Spleen (tissue), 11 donors: ENCODE results near the gene CUL9. TPM values are rescaled to one million over a fixed set of nuclear protein-coding genes. Genes with fewer than 3 reads are reported as not detected.

Experiments used
- DNase-seq: peaks from one replicate; pipeline ENCODE4 v3.0.0-alpha.2; 2020
- H3K27ac ChIP-seq, 8 donors: fragments of 200-600 bp; sonication (generic) in 7 of 8; 1 replicate in 4 of 8; 2 replicates in 4 of 8; pipeline versions ENCODE4 v1.5.0 to v1.8.0; 2016 to 2021; ENCODE audit warnings: inconsistent platforms in 4 of 8, mild to moderate bottlenecking in 4 of 8, moderate library complexity in 1 of 8
- H3K27me3 ChIP-seq, 7 donors: fragments of 200-600 bp; sonication (generic) in 6 of 7; replicated peaks in 1 of 7; 1 replicate in 4 of 7; 2 replicates in 3 of 7; pipeline versions ENCODE4 v1.5.0 to v1.8.0; 2016 to 2021; ENCODE audit warnings: inconsistent platforms in 3 of 7, mild to moderate bottlenecking in 1 of 7
- H3K36me3 ChIP-seq, 6 donors: fragments of 200-600 bp; sonication (generic) in 5 of 6; 1 replicate in 4 of 6; 2 replicates in 2 of 6; pipeline versions ENCODE4 v1.5.0 to v1.8.0; 2016 to 2021; ENCODE audit warnings: inconsistent platforms in 2 of 6
- H3K4me1 ChIP-seq, 6 donors: fragments of 200-600 bp; sonication (generic) in 5 of 6; 1 replicate in 3 of 6; 2 replicates in 3 of 6; pipeline versions ENCODE4 v1.5.0 to v1.8.0; 2016 to 2021; ENCODE audit warnings: inconsistent platforms in 3 of 6
- H3K4me3 ChIP-seq, 8 donors: fragments of 200-600 bp; sonication (generic) in 7 of 8; 1 replicate in 4 of 8; 2 replicates in 4 of 8; pipeline versions ENCODE4 v1.5.0 to v1.8.0; 2016 to 2021; ENCODE audit warnings: inconsistent platforms in 4 of 8, mild to moderate bottlenecking in 4 of 8, moderate library complexity in 2 of 8
- H3K9me3 ChIP-seq, 8 donors: fragments of 200-600 bp; sonication (generic) in 7 of 8; 1 replicate in 4 of 8; 2 replicates in 4 of 8; pipeline versions ENCODE4 v1.5.0 to v1.8.0; 2016 to 2021; ENCODE audit warnings: inconsistent platforms in 4 of 8
- POLR2A ChIP-seq, 3 donors: fragments of 450-650 bp; IDR thresholded peaks; one replicate each; pipeline ENCODE4 v1.5.1; 2017; ENCODE audit warnings: antibody characterized with exemption in 3 of 3, mild to moderate bottlenecking in 1 of 3
- POLR2AphosphoS5 ChIP-seq, 3 donors: sonication (generic); formaldehyde crosslinking; IDR thresholded peaks; one replicate each; pipeline ENCODE4 v1.5.1; 2017; ENCODE audit warnings: antibody characterized with exemption in 3 of 3
- WGBS, 5 donors: extraction: QIAGEN DNeasy Blood & Tissue Kit in 3 of 5; methylation state at CpG; one replicate each; pipeline versions ENCODE4 v1.1.5 to v1.1.7; 2013 to 2018; 5-methylcytosine and 5-hydroxymethylcytosine counted together
- intact Hi-C: fragments of 100-400 bp; cut with DNase I; formaldehyde crosslinking; loops from one replicate; pipeline ENCODE4 v1.15.0; 2023; ENCODE audit warnings: low total_unique reads
- polyA plus RNA-seq, 3 donors: library from polyadenylated mRNA; stranded (reverse); fragments of 200-250 nt; gene quantifications; one replicate each; pipeline ENCODE4 v1.2.1, GENCODE V29; 2013
- total RNA-seq, 7 donors: library from RNA; depleted of rRNA in 3 of 7; stranded (reverse); fragments of >200 nt in 3 of 7; fragmentation: NEBNext Ultra II Directional in 4 of 7; extraction: Animal tissue kit (Norgen Biotek cat#: 25700) in 4 of 7; gene quantifications; one replicate each; pipeline versions ENCODE4 v1.1.0 to v1.2.1, GENCODE V29; 2016 to 2021
- TF ChIP-seq, protein P1 (sequence below), 11 experiments: fragments of 200-600 bp in 7 of 11; fragments of 450-650 bp in 4 of 11; sonication (generic) in 4 of 11; IDR thresholded peaks in 8 of 11; conservative IDR thresholded peaks in 3 of 11; 1 replicate in 7 of 11; 2 replicates in 4 of 11; pipeline versions ENCODE4 v1.4.0 to v1.8.0; 2016 to 2021; ENCODE audit warnings: antibody characterized with exemption in 11 of 11, inconsistent platforms in 4 of 11, mild to moderate bottlenecking in 1 of 11
- donor health status: healthy with polysubstance abuse.
- donor health status: DM: no; HTN: no; CAD: no; lungs with moderate emphysema.
- donor health status: DM: no; HTN: no; CAD: no.
- donor health status: Bipolar disorder and iron deficiency.
- donor health status: healthy.
- donor health status: DM: no; HTN: no; CAD: no.
- donor health status: DM: yes; HTN: yes; CAD: no.

Gene CUL9
- total and polyA plus RNA-seq, 10 donors: 50.4 to 145 (median 69.1) TPM

DNA sequence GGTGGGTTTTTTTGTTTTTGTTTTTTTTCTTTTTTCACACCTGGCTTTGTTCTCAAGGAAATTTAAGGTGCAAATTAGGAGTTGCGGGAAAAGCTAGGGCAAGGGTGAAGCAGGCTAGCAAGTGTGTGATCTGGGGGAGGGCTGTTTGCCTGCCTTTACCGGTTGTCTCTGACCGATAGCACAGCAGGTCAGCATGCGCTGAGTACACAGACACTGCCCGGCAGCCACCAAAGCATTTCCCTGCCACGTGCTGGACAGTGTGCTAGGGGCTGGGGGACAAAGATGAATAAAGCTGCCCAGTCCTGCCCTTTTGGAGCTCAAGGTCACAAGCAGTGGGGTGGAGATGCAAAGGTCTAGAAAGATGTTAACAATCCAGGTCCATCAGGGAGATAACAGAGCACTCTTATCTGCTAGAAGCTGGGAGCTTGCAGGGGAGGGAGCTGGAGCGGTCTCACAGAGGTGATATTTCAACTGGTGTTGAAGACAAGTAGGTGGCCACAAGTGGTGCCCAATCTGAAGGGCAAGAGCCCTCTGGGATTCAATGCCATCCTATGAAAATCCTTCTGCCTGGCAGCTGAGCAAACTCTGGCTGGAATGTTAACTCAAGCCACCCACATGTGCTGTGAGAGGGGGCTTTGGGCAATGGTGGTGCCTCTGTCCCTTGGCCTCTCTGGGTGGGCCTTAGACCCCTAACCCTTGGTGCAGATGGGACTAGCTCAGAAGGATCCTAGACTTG, 85.8 kb downstream of the CUL9 start:
- 86 to 92% (median 89%) methylated on average over 7 of the region's 7 CpGs for WGBS, 5 donors
- intact Hi-C loops: no loop called here
- Histone ChIP-seq H3K4me3 (no peak overlapping the region), H3K27ac (peak overlapping the region in 6 of 8 donors; percentile 40 to 66 (median 53)), H3K4me1 (peaks cover 0 to 47% (median 25%) of the 10 kb centered on the region in 6 donors), H3K27me3 (peaks cover 0 to 30% (median 11%) of the 10 kb centered on the region in 7 donors), H3K9me3 (no peaks in the 10 kb centered on the region), H3K36me3 (no peaks in the 10 kb centered on the region)
- no peak for DNase-seq
- TF ChIP-seq POLR2AphosphoS5 (IDR thresholded peaks at IDR 0.05) (no peak), POLR2A (IDR thresholded peaks at IDR 0.05) (no peak)
- TF ChIP-seq, protein P1, sequence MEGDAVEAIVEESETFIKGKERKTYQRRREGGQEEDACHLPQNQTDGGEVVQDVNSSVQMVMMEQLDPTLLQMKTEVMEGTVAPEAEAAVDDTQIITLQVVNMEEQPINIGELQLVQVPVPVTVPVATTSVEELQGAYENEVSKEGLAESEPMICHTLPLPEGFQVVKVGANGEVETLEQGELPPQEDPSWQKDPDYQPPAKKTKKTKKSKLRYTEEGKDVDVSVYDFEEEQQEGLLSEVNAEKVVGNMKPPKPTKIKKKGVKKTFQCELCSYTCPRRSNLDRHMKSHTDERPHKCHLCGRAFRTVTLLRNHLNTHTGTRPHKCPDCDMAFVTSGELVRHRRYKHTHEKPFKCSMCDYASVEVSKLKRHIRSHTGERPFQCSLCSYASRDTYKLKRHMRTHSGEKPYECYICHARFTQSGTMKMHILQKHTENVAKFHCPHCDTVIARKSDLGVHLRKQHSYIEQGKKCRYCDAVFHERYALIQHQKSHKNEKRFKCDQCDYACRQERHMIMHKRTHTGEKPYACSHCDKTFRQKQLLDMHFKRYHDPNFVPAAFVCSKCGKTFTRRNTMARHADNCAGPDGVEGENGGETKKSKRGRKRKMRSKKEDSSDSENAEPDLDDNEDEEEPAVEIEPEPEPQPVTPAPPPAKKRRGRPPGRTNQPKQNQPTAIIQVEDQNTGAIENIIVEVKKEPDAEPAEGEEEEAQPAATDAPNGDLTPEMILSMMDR (IDR thresholded peaks at IDR 0.05 in 8 of 11, conservative IDR thresholded peaks at IDR 0.05 in 3 of 11): no peak

DNA sequence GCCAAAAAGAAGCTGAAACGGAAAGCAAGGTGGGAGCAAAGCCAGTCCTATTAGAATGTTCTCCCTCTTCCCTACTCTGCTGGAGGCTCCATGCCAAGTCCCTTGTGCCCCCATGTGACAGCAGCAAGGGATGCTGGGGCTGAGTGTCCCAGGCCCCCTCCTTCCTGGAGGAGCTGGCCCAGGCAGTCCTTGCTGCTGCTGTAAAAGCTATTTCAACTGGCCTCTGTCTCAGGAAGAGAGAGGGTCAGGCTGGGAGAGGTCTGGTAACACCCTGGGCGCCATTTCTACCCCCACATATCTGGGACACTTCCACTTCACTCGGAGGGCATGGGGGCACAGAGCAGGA, 86.3 kb downstream of the CUL9 start:
- TF ChIP-seq POLR2AphosphoS5 (IDR thresholded peaks at IDR 0.05) (peak in 1 of 3 donors; percentile 28), POLR2A (IDR thresholded peaks at IDR 0.05) (no peak)
- Histone ChIP-seq H3K27ac (peak overlapping the region in 6 of 8 donors; percentile 40 to 66 (median 53)), H3K4me3 (no peak overlapping the region), H3K27me3 (peaks cover 0 to 35% (median 11%) of the 10 kb centered on the region in 7 donors), H3K9me3 (no peaks in the 10 kb centered on the region), H3K4me1 (peaks cover 0 to 46% (median 25%) of the 10 kb centered on the region in 6 donors), H3K36me3 (no peaks in the 10 kb centered on the region)
- intact Hi-C loops: no loop called here
- no peak for DNase-seq
- WGBS, 5 donors: 53 to 83% (median 61%) methylated on average over 1 to 3 of the region's 3 CpGs

DNA sequence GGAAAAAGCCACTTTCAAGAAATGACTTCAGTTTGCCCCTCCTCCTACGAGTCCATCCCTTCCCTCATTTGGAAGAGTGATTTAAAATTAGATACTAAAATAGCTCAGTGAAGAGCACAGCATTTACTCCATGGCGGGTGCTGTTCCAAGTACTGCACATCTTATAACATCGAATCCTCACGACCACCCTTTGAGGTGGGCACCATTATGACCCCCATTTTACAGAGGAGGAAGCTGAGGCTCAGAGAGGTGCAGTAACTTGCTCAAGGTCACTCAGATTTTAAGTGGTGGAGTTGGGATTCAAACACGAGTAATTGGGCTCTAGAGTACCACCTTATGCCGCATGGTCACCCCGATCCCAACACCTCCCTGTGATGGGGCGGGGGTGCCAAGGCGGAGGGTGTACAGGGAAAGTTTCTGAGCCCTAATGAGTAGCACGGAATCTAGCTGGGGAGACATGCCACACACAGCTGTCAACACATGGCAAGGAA, 86.8 kb downstream of the CUL9 start:
- H3K4me3 ChIP-seq: peak overlapping the region in 3 of 8 donors; percentile 32 to 62 (median 41)
- TF ChIP-seq POLR2A (IDR thresholded peaks at IDR 0.05) (no peak), POLR2AphosphoS5 (IDR thresholded peaks at IDR 0.05) (no peak)
- TF ChIP-seq, protein P1 (IDR thresholded peaks at IDR 0.05 in 8 of 11, conservative IDR thresholded peaks at IDR 0.05 in 3 of 11): no peak
- DNase-seq: no peak
- H3K4me1 ChIP-seq: peaks cover 0 to 42% (median 25%) of the 10 kb centered on the region in 6 donors
- H3K9me3 ChIP-seq: no peaks in the 10 kb centered on the region
- 65 to 76% (median 75%) methylated on average over 10 of the region's 10 CpGs for WGBS, 5 donors
- H3K27ac ChIP-seq: peak overlapping the region in 6 of 8 donors; percentile 26 to 66 (median 53)
- intact Hi-C loops: no loop called here
- peaks cover 0 to 37% (median 11%) of the 10 kb centered on the region in 7 donors for H3K27me3 ChIP-seq
- H3K36me3 ChIP-seq: no peaks in the 10 kb centered on the region

DNA sequence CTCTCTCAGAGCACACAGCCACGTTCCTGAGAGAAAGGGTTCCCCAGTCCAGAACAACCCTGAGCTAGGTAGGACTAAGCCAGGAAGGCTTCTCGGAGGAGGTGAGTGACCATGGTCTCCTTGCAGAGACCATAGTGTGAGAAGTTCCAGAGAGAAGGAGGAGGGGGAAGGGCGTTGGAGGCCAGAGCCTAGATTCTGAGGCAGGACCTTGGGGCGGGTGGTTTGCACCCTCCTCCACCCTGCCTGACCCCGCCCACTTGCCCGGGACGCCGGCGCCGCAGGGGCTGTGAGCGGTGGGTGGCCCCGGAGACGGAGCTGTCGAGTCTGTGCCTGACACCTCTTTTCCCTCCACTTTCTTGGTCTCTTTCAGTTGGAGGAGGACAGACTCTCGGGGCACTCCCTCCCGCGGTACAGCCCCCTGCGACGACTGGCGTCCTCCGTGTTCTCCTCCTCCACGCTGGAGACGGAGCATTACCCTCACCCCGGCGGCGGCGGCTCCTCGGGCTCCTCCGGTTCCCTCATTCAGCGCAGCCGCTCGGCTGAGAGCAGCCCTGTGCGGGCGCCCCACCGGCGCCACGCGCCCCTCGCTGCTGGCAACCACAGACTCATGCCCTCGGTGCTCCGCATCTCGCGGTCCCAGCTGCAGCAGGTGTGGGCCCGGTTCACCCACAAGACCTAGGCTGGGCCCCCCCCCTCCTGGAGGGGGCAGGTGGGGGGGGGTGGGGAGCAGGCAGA, 87.4 kb downstream of the CUL9 start:
- Histone ChIP-seq H3K4me1 (peaks cover 0 to 42% (median 25%) of the 10 kb centered on the region in 6 donors), H3K36me3 (no peaks in the 10 kb centered on the region), H3K27me3 (peaks cover 0 to 44% (median 11%) of the 10 kb centered on the region in 7 donors), H3K9me3 (no peaks in the 10 kb centered on the region), H3K27ac (peak overlapping the region in 6 of 8 donors; percentile 14 to 66 (median 46)), H3K4me3 (peak overlapping the region in 7 of 8 donors; percentile 8 to 62 (median 32))
- intact Hi-C loops: no loop called here
- DNase-seq: no peak
- 3 to 5% (median 4%) methylated on average over 37 to 44 of the region's 44 CpGs for WGBS, 5 donors
- TF ChIP-seq, protein P1 (IDR thresholded peaks at IDR 0.05 in 8 of 11, conservative IDR thresholded peaks at IDR 0.05 in 3 of 11): no peak
- TF ChIP-seq POLR2AphosphoS5 (IDR thresholded peaks at IDR 0.05): peak in 2 of 3 donors; percentile 26 to 27
